Left ventricle myocardium inferior (tissue), 1 donor: ENCODE measurements around the gene TAF11L7. TPM values are rescaled to one million over a fixed set of nuclear protein-coding genes. Genes with fewer than 3 reads are reported as not detected.
"Not testable (repeated sequence)": the region's sequence is repeated elsewhere in the genome, so short reads cannot be mapped to it uniquely, and the experiment has no call there.

Experiments
- DNase-seq: peaks from one replicate; pipeline ENCODE4 v3.0.0-alpha.2; 2020
- H3K27ac ChIP-seq: fragments of 200-600 bp; replicated peaks from 2 replicates; pipeline ENCODE4 v1.8.0; 2021
- H3K27me3 ChIP-seq: fragments of 200-600 bp; 2 replicates; pipeline ENCODE4 v1.8.0; 2021; ENCODE audit warnings: low read depth
- H3K36me3 ChIP-seq: fragments of 200-600 bp; 2 replicates; pipeline ENCODE4 v1.8.0; 2021
- H3K4me1 ChIP-seq: fragments of 200-600 bp; 2 replicates; pipeline ENCODE4 v1.8.0; 2021
- H3K4me3 ChIP-seq: fragments of 200-600 bp; 2 replicates; pipeline ENCODE4 v1.8.0; 2021; ENCODE audit warnings: mild to moderate bottlenecking, moderate library complexity
- H3K9me3 ChIP-seq: fragments of 200-600 bp; replicated peaks from 2 replicates; pipeline ENCODE4 v1.8.0; 2021
- intact Hi-C: fragments of 100-400 bp; cut with micrococcal nuclease; formaldehyde crosslinking; loops from one replicate; pipeline ENCODE4 v1.11.0; 2022
- long read RNA-seq: library from polyadenylated mRNA; unstranded; transcript quantifications from one replicate; pipeline ENCODE4 v2.0.0, GENCODE V29; 2021
- total RNA-seq: library from RNA; stranded (reverse); fragmentation: NEBNext Ultra II Directional; extraction: Animal tissue kit (Norgen Biotek cat#: 25700); gene quantifications from one replicate; pipeline ENCODE4 v1.2.1, GENCODE V29; 2021
- TF ChIP-seq, protein P1 (sequence below): fragments of 200-600 bp; IDR thresholded peaks from 2 replicates; pipeline ENCODE4 v1.8.0; 2021; ENCODE audit warnings: antibody characterized with exemption, mild to moderate bottlenecking, borderline replicate concordance
- donor health status: DM: no; HTN: yes; CAD: no; lungs with severe emphysema.

Gene TAF11L7
- not detected for total RNA-seq
- long read RNA-seq: 0 reads

DNA sequence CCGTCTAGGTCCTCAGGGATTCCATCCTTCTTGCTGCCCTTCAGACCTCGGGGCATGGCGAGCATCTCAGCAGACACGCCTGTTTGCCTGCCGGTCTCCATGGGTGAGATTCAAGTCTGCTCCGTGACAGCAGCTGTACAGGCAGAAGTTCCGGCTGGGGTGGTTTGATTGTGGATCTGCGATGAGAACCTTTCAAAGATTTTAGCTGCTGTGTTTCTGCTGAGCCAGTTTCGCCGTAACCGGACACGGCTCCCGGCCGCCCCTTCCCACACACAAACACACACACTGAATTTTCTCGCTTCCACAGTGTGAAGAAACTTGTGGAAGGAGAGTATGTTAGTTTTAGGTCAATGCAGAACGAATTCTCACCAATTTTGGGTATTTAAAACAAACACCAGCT, at the start of gene TAF11L7:
TSS of gene TAF11L7 (minus strand) at position 101 of the 400 bp plus-strand sequence.
- H3K4me1 ChIP-seq, intact Hi-C loops, H3K36me3 ChIP-seq, H3K27me3 ChIP-seq, DNase-seq, H3K27ac ChIP-seq, H3K9me3 ChIP-seq, H3K4me3 ChIP-seq: not testable (repeated sequence)

DNA sequence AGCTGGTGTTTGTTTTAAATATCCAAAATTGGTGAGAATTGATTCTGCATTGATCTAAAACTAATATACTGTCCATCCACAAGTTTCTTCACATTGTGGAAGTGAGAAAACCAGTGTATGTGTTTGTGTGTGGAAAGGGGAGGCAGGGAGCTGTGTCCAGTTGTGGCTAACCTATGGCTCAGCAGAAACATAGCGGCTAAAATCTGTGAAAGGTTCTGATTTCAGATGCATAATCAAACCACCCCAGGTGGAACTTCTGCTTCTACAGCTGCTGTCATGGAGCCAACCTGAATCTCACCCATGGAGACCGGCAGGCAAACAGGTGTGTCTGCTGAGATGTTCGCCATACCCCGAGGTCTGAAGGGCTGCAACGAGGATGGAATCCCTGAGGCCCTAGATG, 48.6 kb upstream of the TAF11L7 start, which contains the start of gene TAF11L14:
TSS of gene TAF11L14 (plus strand) at position 301 of the 400 bp plus-strand sequence.
- intact Hi-C loops: no loop called here
- H3K4me1 ChIP-seq: no peaks in the 10 kb centered on the region
- H3K9me3 ChIP-seq: no peaks in the 10 kb centered on the region
- no peaks in the 10 kb centered on the region for H3K36me3 ChIP-seq
- no peaks in the 10 kb centered on the region for H3K27me3 ChIP-seq
- H3K4me3 ChIP-seq: no peak within 1 kb of the TSS
- no peak for DNase-seq
- no peak within 1 kb of the TSS for H3K27ac ChIP-seq
- TF ChIP-seq, protein P1, sequence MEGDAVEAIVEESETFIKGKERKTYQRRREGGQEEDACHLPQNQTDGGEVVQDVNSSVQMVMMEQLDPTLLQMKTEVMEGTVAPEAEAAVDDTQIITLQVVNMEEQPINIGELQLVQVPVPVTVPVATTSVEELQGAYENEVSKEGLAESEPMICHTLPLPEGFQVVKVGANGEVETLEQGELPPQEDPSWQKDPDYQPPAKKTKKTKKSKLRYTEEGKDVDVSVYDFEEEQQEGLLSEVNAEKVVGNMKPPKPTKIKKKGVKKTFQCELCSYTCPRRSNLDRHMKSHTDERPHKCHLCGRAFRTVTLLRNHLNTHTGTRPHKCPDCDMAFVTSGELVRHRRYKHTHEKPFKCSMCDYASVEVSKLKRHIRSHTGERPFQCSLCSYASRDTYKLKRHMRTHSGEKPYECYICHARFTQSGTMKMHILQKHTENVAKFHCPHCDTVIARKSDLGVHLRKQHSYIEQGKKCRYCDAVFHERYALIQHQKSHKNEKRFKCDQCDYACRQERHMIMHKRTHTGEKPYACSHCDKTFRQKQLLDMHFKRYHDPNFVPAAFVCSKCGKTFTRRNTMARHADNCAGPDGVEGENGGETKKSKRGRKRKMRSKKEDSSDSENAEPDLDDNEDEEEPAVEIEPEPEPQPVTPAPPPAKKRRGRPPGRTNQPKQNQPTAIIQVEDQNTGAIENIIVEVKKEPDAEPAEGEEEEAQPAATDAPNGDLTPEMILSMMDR: no peak

DNA sequence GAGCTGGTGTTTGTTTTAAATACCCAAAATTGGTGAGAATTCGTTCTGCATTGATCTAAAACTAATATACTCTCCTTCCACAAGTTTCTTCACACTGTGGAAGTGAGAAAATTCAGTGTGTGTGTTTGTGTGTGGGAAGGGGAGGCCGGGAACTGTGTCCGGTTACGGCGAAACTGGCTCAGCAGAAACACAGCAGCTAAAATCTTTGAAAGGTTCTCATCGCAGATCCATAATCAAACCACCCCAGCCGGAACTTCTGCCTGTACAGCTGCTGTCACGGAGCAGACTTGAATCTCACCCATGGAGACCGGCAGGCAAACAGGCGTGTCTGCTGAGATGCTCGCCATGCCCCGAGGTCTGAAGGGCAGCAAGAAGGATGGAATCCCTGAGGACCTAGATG, 46.2 kb upstream of the TAF11L7 start, which contains the start of gene TAF11L13:
TSS of gene TAF11L13 (plus strand) at position 301 of the 400 bp plus-strand sequence.
- DNase-seq, H3K4me1 ChIP-seq, intact Hi-C loops, H3K27me3 ChIP-seq, H3K4me3 ChIP-seq, H3K36me3 ChIP-seq, H3K27ac ChIP-seq, H3K9me3 ChIP-seq: not testable (repeated sequence)

DNA sequence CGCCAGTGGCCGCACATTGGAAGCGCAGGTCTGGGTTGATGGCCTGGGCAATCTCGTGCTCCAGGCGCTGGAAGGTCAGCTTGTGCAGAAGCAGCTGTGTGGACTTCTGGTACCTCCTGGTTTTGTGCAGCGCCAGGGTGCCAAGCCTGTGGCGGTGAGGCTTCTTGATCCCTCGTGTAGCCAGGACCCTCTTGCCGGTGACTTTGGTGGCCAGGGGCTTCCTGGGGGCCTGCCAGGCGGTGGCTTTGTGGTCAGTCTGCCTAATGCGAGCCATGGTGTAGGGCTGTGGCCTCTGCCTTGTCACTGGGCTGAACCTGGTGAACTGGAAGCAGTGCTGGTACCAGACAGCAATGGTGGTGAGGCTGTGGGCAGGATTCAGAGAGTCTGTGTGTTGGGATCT, 40.1 kb upstream of the TAF11L7 start:
- Histone ChIP-seq H3K27ac (no peak overlapping the region), H3K4me3 (no peak overlapping the region), H3K36me3 (no peaks in the 10 kb centered on the region), H3K4me1 (no peaks in the 10 kb centered on the region), H3K9me3 (no peaks in the 10 kb centered on the region), H3K27me3 (no peaks in the 10 kb centered on the region)
- intact Hi-C loops: no loop called here
- no peak for DNase-seq
- TF ChIP-seq, protein P1: no peak

DNA sequence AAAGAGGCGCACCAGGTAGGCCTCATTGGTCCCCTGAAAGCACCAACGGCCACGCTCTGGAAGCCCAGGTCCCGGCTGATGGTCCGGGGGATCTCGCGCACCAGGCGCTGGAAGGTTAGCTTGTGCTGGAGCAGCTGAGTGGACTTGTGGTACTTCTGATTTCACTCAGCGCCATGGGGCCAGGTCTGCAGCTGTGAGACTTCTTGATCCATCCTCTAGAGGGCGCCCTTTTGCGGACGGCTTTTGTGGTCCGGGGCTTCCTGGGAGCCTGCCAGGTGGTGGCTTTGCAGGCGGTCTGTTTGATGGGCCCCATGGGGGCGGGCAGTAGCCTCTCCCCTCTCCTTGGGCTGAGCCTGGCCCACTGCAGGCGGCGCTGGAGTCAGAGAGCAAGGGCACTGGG, 35.1 kb upstream of the TAF11L7 start:
- no peak for DNase-seq
- TF ChIP-seq, protein P1: no peak
- no peaks in the 10 kb centered on the region for H3K27me3 ChIP-seq
- no peaks in the 10 kb centered on the region for H3K9me3 ChIP-seq
- H3K27ac ChIP-seq: no peak overlapping the region
- no peaks in the 10 kb centered on the region for H3K36me3 ChIP-seq
- H3K4me3 ChIP-seq: no peak overlapping the region
- intact Hi-C loops: no loop called here
- H3K4me1 ChIP-seq: no peaks in the 10 kb centered on the region

DNA sequence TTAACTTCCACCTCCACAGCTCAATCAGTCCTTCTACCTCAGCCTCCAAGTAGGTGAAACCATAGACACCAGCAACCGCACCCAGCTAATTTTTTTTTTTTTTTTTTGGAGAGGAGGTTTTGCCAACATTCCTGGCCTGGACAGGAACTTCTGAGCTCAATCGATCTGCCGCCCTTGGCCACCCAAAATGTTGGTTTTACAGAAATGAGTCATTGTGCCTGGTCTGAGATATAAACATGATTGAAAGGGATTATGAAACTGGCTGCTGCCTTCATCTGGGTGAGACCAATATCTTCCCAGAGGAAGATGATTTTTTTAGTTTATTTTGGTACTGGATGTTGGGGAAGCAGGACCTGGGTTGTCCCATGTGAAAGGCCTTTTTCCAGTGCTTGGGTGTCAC, 33.8 kb upstream of the TAF11L7 start:
- no peak for DNase-seq
- no peaks in the 10 kb centered on the region for H3K36me3 ChIP-seq
- H3K9me3 ChIP-seq: no peaks in the 10 kb centered on the region
- no peaks in the 10 kb centered on the region for H3K27me3 ChIP-seq
- TF ChIP-seq, protein P1: no peak
- intact Hi-C loops: no loop called here
- H3K4me3 ChIP-seq: no peak overlapping the region
- no peaks in the 10 kb centered on the region for H3K4me1 ChIP-seq
- H3K27ac ChIP-seq: no peak overlapping the region
